A549 (cell line): ENCODE measurements around the gene OR51B2. TPM values are rescaled to one million over a fixed set of nuclear protein-coding genes. Genes with fewer than 3 reads are reported as not detected.
A peak's percentile ranks its signal among the peaks of the same experiment; 100 is the strongest.

Experiments used
- ATAC-seq, 2 experiments: fragments of 200-7000 bp in 1 of 2; fragments of >200 bp in 1 of 2; cut with Nextera tagmentation in 1 of 2; cut with Tn5 transposase in 1 of 2; 3 replicates each; pipeline versions ENCODE4 v1.8.0 to v1.9.1; 2018 to 2020; ENCODE audit warnings: mild to moderate bottlenecking in 1 of 2, moderate library complexity in 1 of 2
- CTCF ChIA-PET: fragments of 300-600 bp; sonication (Branson Sonifier 250); formaldehyde crosslinking; extraction: SDS; loops from one replicate; lab custom pipeline; 2021; ENCODE audit warnings: antibody characterized with exemption, inconsistent platforms; lab: Yijun Ruan, JAX
- POLR2A ChIA-PET: fragments of 350-600 bp; formaldehyde crosslinking; extraction: SDS; loops from one replicate; lab custom pipeline; 2021; ENCODE audit warnings: antibody characterized with exemption, inconsistent platforms; lab: Yijun Ruan, JAX
- DNase-seq, 2 experiments: peaks; one replicate each; pipeline versions ENCODE4 v3.0.0 to v3.0.0-alpha.2; 2011 to 2016; ENCODE audit warnings: low read depth in 1 of 2, low spot score in 1 of 2
- FAIRE-seq: peaks from 2 replicates; lab custom pipeline; 2011; peaks lifted over from hg19 to GRCh38; lab: Jason Lieb, UNC
- H3K27ac ChIP-seq, 2 experiments: fragments of >200 bp; sonication (Bioruptor Twin); formaldehyde crosslinking; 3 replicates each; pipeline ENCODE4 v1.5.1; 2016 to 2017
- H3K4me1 ChIP-seq: fragments of >200 bp; sonication (Bioruptor Twin); formaldehyde crosslinking; 3 replicates; pipeline ENCODE4 v1.6.1; 2016
- H3K4me2 ChIP-seq: fragments of >200 bp; sonication (Bioruptor Twin); formaldehyde crosslinking; 3 replicates; pipeline ENCODE4 v1.6.1; 2016
- H3K4me3 ChIP-seq: fragments of >200 bp; sonication (Bioruptor Twin); formaldehyde crosslinking; 3 replicates; pipeline ENCODE4 v1.5.1; 2016
- H3K9me3 ChIP-seq: fragments of >200 bp; sonication (Bioruptor Twin); formaldehyde crosslinking; 3 replicates; pipeline ENCODE4 v1.6.1; 2016
- BCL3 ChIP-seq: fragments of >200 bp; sonication (Bioruptor Twin); formaldehyde crosslinking; IDR thresholded peaks from 3 replicates; pipeline ENCODE4 v1.6.1; 2016
- BHLHE40 ChIP-seq: IDR thresholded peaks from 2 replicates; pipeline ENCODE4 v1.6.1; 2012; ENCODE audit warnings: low read depth, low read length, inconsistent platforms
- CEBPB ChIP-seq, 2 experiments: fragments of >200 bp in 1 of 2; sonication (Bioruptor Twin) in 1 of 2; formaldehyde crosslinking in 1 of 2; IDR thresholded peaks; 2 replicates each; pipeline ENCODE4 v1.6.1; 2012 to 2016
- CTCF ChIP-seq: fragments of >200 bp; sonication (Bioruptor Twin); formaldehyde crosslinking; IDR thresholded peaks from 3 replicates; pipeline ENCODE4 v1.5.1; 2016
- EHMT2 ChIP-seq: fragments of 200-600 bp; sonication (generic); IDR thresholded peaks from 2 replicates; pipeline ENCODE4 v1.6.1; 2016; ENCODE audit warnings: antibody characterized with exemption, low read depth, mild to moderate bottlenecking, moderate library complexity
- FOSB ChIP-seq: fragments of 250-450 bp; sonication (Bioruptor Pico); IDR thresholded peaks from 2 replicates; pipeline ENCODE4 v1.5.0; 2020; ENCODE audit warnings: mild to moderate bottlenecking, moderate library complexity
- HDAC2 ChIP-seq: fragments of 200-600 bp; sonication (generic); IDR thresholded peaks from 2 replicates; pipeline ENCODE4 v1.6.1; 2016
- HES2 ChIP-seq: fragments of >200 bp; sonication (Bioruptor Twin); formaldehyde crosslinking; IDR thresholded peaks from 2 replicates; pipeline ENCODE4 v1.6.1; 2016
- HMGXB4 ChIP-seq: fragments of 250-450 bp; sonication (Bioruptor Pico); IDR thresholded peaks from 2 replicates; pipeline ENCODE4 v1.5.0; 2021; ENCODE audit warnings: mild to moderate bottlenecking, moderate library complexity, borderline replicate concordance
- HOXA7 ChIP-seq: fragments of 250-450 bp; sonication (Bioruptor Pico); IDR thresholded peaks from 2 replicates; pipeline ENCODE4 v1.5.0; 2020; ENCODE audit warnings: mild to moderate bottlenecking, moderate library complexity
- HOXB13 ChIP-seq: fragments of 250-450 bp; sonication (Bioruptor Pico); IDR thresholded peaks from 2 replicates; pipeline ENCODE4 v1.5.0; 2020; ENCODE audit warnings: low read depth, mild to moderate bottlenecking, moderate library complexity
- JUN ChIP-seq, 2 experiments: fragments of >200 bp; sonication (Bioruptor Twin); formaldehyde crosslinking; IDR thresholded peaks; 2 replicates in 1 of 2; 3 replicates in 1 of 2; pipeline ENCODE4 v1.6.1; 2016 to 2017
- JUNB ChIP-seq: fragments of >200 bp; sonication (Bioruptor Twin); formaldehyde crosslinking; IDR thresholded peaks from 2 replicates; pipeline ENCODE4 v1.6.1; 2016
- MAFK ChIP-seq: fragments of 450-650 bp; IDR thresholded peaks from 2 replicates; pipeline ENCODE4 v1.6.1; 2014; ENCODE audit not compliant: partially characterized antibody
- NFE2L2 ChIP-seq: fragments of 150-350 bp; conservative IDR thresholded peaks from 2 replicates; pipeline ENCODE4 v1.6.1; 2014; ENCODE audit warnings: low read length
- POLR2A ChIP-seq: IDR thresholded peaks from 2 replicates; pipeline ENCODE4 v1.6.1; 2012; ENCODE audit warnings: mild to moderate bottlenecking, low read length
- POLR2AphosphoS2 ChIP-seq: conservative IDR thresholded peaks from 2 replicates; pipeline ENCODE4 v1.6.1; 2012; ENCODE audit warnings: low read length, improper control_type of control experiment, inconsistent platforms
- RAD21 ChIP-seq, 2 experiments: fragments of >200 bp in 1 of 2; sonication (Bioruptor Twin) in 1 of 2; formaldehyde crosslinking in 1 of 2; IDR thresholded peaks in 1 of 2; conservative IDR thresholded peaks in 1 of 2; 2 replicates in 1 of 2; 3 replicates in 1 of 2; pipeline ENCODE4 v1.6.1; 2012 to 2018; ENCODE audit warnings: inconsistent platforms in 1 of 2
- RARB ChIP-seq: fragments of 250-450 bp; sonication (Bioruptor Pico); IDR thresholded peaks from 2 replicates; pipeline ENCODE4 v1.8.0; 2021; ENCODE audit warnings: mild to moderate bottlenecking, moderate library complexity
- RFX5 ChIP-seq: fragments of 450-650 bp; IDR thresholded peaks from 2 replicates; pipeline ENCODE4 v1.7.1; 2014; ENCODE audit warnings: antibody characterized with exemption, mild to moderate bottlenecking, moderate library complexity
- SREBF2 ChIP-seq: fragments of 450-650 bp; IDR thresholded peaks from 2 replicates; pipeline ENCODE4 v1.6.1; 2014; ENCODE audit warnings: mild to moderate bottlenecking, moderate library complexity
- ZC3H11A ChIP-seq: fragments of 450-650 bp; IDR thresholded peaks from 2 replicates; pipeline ENCODE4 v1.6.1; 2014; ENCODE audit warnings: antibody characterized with exemption, mild to moderate bottlenecking
- WGBS: methylation state at CpG from one replicate; pipeline ENCODE4 v1.1.6; 2017; ENCODE audit errors: missing lambda C conversion rate; 5-methylcytosine and 5-hydroxymethylcytosine counted together
- polyA plus RNA-seq, 4 experiments: library from polyadenylated mRNA; depleted of rRNA in 3 of 4; stranded (reverse); fragments of >200 nt; fragmentation: RNase III in 1 of 4; extraction: RNeasy Plus Mini Kit Qiagen cat#74134 plus additional on column Dnase treatment in 1 of 4; gene quantifications; 2 replicates in 3 of 4; 3 replicates in 1 of 4; pipeline ENCODE4 v1.2.3, GENCODE V29; 2011 to 2017

The OR51B2 gene
- polyA plus RNA-seq, 2 of the 4 experiments (the other 2 are of a cell fraction) = not detected

GRCh38 chr11:5369789-5370188, 45.7 kb upstream of the OR51B2 start (continued):
- TF ChIP-seq CTCF = 0 out of 3 replicates have a peak, but pooled peaks have one; percentile 5
- TF ChIP-seq, all 56 proteins: peak for 3

GRCh38 chr11:5368502-5369043, 44.5 kb upstream of the OR51B2 start:
- no peak overlapping the region for H3K4me2 ChIP-seq
- DNase-seq = no peak
- FAIRE-seq = no peak
- H3K4me1 ChIP-seq = no peaks in the 10 kb centered on the region
- no peak overlapping the region for H3K4me3 ChIP-seq
- CTCF ChIA-PET = no interaction called here
- POLR2A ChIA-PET = no interaction called here
- 28% methylated on average over 3 of the region's 3 CpGs for WGBS
- no peak for ATAC-seq
- no peak overlapping the region for H3K27ac ChIP-seq
- no peak for TF ChIP-seq JUNB
- no peak for TF ChIP-seq POLR2AphosphoS2
- TF ChIP-seq HMGXB4 (CRISPR knock-in tag) = no peak
- TF ChIP-seq HOXA7 (CRISPR knock-in tag) = no peak
- no peak for TF ChIP-seq FOSB (CRISPR knock-in tag)
- no peak for TF ChIP-seq EHMT2
- no peak for TF ChIP-seq HES2
- TF ChIP-seq BHLHE40 = no peak
- TF ChIP-seq NFE2L2 = no peak
- TF ChIP-seq BCL3 = no peak
- no peak for TF ChIP-seq POLR2A
- TF ChIP-seq RAD21 (conservative IDR thresholded peaks at IDR 0.05 in 1 of 2, IDR thresholded peaks at IDR 0.05 in 1 of 2) = no peak
- TF ChIP-seq CEBPB (IDR thresholded peaks at IDR 0.05) = no peak
- no peak for TF ChIP-seq RARB (CRISPR knock-in tag)
- no peak for TF ChIP-seq JUN (IDR thresholded peaks at IDR 0.05)
- no peak for TF ChIP-seq HOXB13 (CRISPR knock-in tag)
- TF ChIP-seq ZC3H11A = no peak
- no peak for TF ChIP-seq SREBF2
- no peak for TF ChIP-seq RFX5
- H3K9me3 ChIP-seq = no peaks in the 10 kb centered on the region

GRCh38 chr11:5367448-5368074, 43.5 kb upstream of the OR51B2 start:
- FAIRE-seq (no peak), DNase-seq (no peak), ATAC-seq (no peak)
- Histone ChIP-seq H3K9me3 (no peaks in the 10 kb centered on the region), H3K4me2 (no peak overlapping the region), H3K4me3 (no peak overlapping the region), H3K4me1 (no peaks in the 10 kb centered on the region), H3K27ac (no peak overlapping the region)
- ChIA-PET POLR2A (no interaction called here), CTCF (interaction anchor here (1.3 kb wide), 1 partner anchor 242 kb away, joined by 3 read pairs; no protein-coding TSS in a partner anchor)
- TF ChIP-seq HDAC2 (no peak), MAFK (peak; percentile 18)
- WGBS = 56% methylated on average over 2 of the region's 2 CpGs
